NOMO-1 treated with DMSO at 0.1 percent for 48 hours (cell line): ENCODE data around the gene UGT1A3.

ENCODE experiments used
- DNase-seq: peaks from one replicate; lab custom pipeline; 2025; ENCODE audit not compliant: unreplicated experiment; lab: John Stamatoyannopoulos, UW

Gene UGT1A3

DNA sequence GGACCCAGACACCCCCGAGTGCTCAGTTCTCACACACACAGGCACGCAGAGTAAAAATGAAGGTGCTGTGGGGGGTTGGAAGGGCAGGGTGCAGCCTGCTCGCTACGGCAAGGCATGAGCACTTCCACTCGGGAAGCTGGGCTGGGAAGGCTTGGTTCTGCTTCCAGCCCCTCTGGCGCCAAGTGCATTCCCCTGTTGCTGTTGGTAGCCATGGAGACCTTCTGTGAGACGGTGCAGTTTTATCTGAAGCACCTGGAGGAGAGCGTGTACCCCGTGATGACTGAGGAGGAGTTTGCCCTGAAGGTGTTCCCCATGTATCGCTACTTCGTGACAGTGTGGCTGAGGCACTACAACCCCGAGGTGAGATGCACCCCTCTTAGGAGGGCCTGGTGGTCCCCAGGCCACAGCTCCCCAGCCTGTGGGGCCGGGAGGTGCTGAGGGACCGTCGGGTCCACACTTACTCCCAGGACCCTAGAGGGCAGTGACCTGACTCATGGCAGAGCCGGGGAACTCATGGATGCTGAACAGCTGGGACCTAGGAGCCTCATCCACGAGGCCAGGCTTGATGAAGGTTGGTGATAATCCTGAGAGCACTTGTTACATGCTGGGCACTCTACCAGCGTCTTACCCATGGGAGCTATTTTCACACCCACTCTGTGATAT, 64.8 kb downstream of the UGT1A3 start:
- DNase-seq, result no peak

DNA sequence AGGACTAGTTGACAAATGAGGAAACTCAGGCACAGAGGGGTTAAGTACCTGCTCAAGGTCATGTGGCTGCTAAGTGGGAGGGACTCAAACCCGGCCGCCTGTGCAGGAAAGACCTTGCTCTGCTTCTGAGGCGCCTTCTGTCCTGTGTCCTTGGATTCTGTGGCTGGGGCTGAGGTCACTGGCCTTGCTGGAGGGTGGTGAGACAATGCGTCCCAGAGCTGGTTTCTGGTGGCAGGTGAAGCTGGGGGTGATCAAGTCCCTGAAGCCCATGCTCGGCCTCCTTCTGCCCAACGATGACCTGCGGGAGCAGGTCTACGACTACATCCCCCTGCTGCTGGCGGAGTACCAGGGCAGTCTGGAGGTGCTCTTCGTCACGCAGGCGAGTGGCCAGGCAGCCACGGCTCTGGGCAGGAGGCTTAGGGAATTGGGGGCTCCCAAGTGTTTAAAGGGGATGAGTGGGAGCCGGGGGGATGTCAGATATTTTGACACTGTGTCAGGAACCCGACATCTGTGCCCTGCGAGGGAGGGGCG, 65.4 kb downstream of the UGT1A3 start:
- DNase-seq, result no peak

DNA sequence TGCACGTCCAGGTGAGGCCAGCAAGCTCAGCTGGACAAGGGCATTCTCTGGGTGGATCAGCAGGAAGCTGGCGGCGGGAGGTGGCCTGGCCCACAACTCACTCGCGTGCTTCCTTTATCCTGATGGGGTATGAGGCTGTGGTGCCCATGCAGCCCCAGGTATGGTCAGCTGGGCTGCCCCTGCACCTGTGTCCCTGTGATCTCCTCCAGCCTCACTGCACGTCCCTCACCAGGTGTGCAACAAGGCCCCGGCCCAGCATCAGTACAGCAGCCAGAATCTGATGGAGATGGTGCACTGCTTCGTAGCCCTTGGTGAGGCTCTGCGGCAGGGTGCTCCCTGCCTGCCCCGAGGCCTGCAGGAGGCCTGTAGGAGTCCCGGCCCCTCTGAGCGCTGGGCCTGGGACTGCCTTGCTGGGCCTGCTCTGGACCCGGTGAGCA, 66.9 kb downstream of the UGT1A3 start:
- no peak for DNase-seq

DNA sequence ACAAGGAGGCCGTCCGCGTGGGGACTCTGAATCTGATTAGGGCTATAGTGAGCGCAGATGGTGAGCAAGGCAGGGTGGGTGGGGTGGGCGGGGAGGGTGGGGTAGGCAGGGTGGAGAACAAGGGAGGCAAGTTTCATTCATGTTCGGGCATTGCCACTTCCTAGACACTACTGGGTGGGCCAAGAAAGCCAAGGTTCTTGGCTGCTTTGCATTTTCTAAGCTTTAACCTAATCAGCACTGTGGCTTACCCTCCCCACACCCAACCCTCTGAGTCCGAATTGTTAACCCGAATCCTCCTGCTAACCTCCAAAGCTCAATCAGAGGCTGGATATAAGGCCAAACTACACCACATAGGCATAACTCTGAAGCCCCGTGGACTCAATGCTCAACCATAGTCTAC, 67.4 kb downstream of the UGT1A3 start:
- DNase-seq, result no peak

DNA sequence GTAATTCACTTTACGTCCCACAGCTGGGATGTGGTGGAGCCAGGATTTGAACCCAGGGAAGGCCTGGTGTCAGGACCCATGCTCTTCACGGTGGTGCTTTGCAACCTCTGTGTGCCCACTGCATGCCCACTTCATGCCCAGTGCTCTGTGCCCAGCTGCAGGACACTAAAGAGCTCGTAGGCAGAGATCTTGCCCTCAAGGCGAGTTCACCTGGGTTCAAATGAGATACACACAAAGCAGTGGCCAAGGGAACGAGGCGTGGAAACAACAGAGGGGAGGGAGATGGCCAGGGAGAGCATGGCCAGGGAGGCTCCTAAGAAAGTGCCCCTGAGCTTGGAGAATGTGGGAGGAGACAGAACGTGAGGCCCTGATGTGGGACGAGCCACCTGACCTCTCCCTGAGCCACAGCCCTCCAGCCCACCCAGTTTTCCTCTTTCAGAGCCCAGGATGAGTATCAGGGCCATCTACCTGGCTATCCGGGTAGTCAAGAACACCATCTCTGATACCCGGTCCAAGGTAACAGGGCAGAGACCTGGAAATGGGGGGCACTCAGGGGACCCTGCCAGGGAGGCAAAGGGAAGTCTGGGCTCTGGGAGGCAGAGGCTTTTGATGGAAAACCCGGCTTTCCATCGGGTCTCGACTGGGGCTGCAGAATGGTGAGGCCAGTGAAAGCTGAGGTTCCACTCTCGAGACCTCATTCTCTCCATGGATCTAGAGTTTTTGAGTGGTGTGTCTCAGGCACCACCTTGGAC, 69.7 kb downstream of the UGT1A3 start:
- no peak for DNase-seq

DNA sequence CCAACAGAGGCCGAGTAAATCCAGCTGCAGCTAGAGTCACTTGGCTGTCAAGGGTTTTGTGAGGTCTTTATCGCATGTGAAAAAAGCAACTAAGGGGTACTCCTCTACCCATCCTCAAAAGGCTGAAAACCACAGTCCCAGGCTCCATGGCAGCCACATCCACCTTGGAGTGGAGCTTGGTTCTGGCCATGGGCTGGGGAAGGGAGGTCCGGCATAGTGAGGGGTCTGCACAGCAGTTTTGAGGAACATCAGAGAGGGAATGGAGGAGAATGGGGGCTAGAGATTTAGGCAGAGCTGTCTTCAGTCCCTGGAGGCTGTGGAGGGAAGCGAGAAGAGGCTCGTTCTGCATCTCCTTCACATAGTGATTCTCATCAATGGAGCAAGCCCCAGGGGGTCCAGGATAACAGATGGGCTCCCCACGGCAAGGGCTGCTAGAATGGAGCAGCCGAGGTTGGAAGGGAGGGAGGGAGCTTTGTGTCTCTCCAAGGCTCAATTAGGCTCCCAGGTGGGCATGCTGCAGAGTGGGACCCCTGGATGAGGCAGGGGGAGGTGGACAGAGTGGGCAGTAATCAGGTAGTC, 70.3 kb downstream of the UGT1A3 start:
- no peak for DNase-seq

DNA sequence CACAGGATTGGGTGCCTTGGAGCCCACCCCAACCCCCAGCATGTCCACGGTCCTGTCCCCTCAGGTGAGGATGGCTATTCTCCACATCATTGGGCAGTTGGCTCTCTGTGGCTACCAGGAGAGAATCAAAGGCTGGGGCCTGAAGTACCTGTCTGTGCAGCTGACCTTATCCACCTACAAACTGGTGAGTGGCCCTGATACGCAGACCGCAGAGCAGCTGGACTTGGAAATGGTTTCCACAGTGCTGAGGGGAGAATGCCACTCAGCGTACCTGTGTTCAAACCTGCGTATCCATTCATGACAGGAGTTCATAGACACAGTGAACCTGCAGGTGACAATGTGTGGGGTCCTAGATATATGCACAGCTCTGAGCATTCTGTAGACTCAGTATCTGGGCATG, 70.9 kb downstream of the UGT1A3 start:
- DNase-seq, result no peak

DNA sequence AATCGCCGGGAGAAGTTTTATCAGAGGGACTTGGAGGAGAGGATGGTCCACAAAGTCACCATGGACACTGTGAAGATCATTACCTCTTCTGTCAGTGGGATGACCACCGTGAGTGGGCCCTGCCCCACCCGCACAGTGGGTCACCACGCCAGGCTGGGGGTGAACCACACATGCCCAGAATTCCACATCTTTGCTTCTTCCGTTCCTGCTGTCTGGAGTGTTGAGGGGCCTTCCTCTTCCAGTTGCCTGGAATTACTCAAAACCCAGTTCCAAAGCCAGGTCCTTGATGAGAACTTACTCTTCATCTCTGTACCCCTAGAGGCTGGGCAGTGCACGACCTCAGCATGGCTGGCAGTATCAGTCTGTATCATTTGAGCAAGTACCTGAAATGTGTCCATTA, 71.4 kb downstream of the UGT1A3 start:
- DNase-seq, result no peak

DNA sequence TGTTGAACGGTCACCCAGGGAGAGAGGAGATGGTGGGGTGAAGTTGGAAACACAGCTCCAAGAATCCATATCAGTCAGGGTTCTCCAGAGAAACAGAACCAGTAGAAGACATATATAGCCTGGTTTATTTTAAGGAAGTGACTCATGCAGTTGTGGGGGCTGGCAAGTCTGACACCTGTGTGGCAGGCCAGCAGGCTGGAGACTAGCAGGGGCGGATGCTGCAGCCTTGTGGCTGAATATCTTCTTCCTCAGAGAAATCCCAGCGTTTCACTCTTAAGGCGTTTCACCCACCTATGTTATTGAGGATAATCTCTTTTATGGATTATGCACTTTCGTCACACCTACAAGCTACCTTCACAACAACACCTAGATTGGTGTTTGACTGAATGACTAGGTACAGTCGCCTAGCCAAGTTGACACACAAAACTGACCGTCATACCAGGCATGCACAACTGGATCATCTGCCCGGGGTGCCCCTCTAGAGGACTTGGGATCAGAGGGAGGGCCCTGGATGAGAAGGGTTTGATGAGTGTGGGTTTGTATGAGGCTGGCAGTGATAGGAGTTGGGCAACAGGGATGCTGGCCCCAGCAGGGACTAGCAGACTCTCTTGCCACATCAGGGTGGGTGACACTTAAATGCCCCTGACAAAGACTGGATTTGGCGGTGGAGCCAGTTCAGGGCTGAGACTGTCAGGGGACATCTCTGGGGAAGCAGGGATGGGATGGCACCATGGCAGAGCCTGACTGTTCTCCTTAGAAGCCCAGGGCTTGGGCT, 72.7 kb downstream of the UGT1A3 start:
- no peak for DNase-seq

DNA sequence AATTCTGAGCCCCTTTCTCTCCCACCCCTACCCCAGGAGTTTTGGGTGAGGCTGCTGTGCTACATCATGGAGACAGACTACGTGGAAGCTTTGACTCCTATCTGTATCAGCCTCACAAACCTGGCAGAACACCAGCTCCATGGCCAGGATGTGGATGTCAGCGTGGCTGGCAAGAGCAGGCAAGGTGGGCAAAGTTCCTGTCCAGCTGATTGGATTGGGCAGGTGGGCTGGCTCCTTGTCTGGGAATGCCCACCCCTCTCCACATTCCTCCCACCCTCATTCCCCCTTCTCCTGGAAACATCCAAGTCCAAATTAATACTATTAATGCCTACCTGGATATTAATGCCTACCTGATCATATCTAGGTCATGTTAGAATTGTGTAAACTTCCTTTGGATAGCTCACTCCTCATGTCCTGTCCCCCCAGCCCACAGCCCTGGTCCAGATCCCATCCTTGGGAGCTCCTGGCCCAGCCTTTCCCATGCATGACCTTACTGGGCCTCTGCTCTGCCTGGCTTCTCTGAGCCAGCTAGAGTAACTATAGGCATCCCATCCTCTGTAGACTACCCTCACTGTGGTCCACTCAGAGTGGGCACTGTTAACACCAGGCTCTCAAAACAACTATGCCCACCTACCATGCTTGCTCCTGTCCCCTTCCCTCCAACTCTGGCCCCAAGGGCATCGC, 73.4 kb downstream of the UGT1A3 start:
- no peak for DNase-seq

DNA sequence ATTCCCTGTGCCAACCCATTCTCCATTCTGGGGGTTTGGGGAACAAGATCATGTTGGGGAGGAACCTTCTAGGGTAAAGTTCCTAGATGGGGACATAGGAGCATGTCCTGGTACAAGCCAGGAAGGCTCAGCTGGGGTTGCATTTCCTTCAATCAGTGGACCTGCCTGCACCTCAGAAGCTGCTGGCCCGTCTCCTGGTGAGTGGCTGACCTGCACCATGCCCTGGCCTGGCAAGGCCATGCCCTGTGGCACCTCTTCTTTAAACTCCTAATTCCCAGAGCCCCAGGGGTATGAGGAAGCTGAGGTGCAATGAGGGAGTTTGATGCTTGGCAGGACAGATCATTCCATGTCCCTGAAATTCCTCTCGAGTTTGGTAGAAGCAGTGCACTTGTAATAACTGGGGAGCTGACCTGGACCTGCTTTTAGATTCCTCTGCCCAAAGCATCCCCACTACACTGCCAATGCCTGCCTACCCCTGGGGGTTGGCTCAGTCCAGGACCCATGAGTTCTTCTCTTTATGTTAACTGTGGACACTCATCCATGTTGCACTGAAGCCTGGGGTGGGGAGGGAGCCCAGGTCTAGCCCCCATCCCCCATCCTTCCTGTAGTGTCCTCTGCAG, 74.6 kb downstream of the UGT1A3 start:
- no peak for DNase-seq

DNA sequence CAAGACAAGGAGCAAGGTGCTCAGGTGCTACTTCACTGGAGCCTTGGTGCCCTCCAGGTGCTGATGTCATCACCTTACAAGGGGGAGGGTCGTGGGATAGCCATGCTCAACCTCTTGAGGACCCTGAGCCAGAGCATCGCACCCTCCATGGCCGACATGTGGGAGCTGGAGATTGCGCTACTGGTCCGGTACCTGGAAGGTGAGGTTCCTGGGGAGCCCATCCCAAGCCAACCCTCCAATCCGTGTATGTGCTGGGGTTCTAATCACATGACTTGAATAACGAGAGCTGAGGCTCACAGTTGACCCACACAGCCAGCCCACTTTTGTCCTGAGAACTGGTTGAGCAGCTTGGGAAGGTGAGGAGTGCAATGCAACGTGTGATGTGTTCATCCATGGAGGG, 75.2 kb downstream of the UGT1A3 start:
- DNase-seq, result no peak

DNA sequence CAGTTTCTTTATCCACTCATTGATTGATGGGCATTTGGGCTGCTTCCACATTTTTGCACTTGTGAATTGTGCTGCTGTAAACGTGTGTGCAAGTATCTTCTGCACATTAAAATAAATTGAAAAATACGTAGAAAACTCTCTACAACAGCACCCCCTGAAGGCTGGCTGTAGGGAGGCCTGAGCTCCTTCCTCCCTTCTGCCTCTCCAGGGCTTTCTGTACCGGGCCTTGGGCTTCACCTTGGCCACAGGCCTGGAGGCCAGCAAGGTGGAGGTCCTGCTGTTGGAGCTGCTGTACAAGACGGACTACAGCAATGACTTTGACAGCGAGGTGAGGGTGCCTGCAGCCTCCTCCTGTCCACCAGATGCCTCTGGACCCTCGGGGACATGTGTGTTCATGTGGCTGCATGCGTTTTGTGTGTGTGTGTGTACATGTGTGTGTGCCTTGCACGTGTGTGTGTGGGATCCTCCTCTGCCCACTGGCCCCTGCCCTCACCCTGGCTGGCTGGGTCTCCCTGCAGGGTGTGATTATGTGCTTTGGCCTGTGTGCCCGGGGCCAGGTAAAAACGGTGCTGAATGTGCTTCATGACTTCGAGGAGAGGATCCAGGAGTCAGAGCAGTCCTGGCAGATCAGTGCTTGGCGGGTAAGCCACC, 78.5 kb downstream of the UGT1A3 start:
- DNase-seq, result no peak

DNA sequence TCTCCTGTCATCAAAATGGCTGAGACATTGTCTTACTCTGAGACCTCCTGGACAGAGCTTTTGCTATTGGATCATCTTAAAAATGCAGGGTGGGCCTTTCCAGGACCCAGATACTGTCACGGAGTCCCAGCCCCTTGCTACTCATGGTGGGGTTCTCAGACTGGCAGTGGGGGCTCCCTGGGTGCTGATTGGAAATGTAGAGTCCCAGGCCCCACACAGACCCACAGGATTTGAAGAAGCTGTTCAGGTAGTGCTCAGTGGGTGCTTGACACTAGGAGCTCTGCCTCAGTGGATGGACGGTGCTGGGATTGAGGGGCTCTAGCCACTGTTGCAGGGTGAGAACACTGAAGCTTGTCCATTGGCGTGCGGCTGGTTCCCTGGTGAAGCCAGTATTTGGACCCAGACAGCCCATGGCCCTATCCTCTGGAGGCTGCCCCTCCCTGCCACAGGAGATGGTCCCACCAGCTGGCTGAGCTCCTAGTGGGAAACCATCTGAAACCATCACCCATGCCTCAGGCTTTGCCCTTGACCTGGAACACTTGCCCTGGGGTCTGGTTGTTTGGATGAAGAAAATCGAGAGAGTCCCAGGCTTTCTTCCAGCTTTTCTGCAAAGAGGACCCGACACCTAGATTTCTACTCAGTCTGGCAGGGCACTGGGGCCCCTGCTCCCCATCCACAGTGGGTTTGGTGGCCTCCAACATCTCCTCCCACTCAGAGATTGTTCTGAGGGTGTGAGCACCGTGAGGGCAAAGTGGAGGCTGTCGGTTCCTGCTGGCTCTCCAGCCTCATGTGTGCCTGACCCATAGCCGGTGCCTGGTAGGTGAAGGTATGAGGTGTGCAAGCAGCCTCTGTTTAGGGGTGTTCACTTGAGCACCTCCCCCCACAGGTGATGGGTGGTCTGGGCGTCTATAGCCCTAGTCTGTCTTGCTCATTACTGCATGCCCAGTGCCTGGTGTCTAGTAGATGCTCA, 79.4 kb downstream of the UGT1A3 start:
- DNase-seq, result no peak

DNA sequence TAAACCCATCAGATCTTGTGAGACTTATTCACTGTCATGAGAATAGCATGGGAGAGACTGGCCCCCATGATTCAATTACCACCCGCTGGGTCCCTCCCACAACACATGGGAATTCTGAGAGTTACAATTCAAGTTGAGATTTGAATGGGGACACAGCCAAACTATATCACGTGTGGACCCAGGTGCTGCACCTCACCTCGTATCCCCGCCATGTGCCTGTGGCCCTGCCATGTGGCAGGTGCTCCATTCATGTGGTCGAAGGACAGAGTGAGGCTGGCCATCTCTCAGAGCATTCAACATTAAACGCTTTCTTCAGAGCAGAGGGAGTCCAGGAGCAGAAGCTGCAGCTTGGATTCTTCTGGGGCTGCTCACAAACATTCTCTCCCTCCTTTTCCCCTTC, 81.5 kb downstream of the UGT1A3 start:
- no peak for DNase-seq

DNA sequence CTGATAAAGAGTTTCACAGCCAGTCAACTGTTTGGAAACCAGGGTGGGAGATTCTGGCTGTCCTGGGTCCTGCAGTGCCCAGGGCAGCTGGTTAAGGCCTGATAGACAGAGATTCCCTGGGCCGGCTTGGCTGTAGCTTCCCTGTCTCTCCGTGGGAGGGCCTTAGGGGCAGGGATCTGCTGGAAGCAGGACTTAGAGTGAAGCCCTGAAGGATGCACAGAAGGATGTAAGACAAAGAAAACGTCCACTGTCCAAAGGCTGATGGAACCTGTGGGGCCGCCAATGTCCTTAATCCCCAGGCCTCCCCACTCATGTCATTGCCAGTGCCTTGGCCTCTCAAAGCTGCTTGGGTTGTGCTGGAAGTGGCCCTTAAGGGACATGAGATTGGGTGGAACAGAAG, 82.2 kb downstream of the UGT1A3 start:
- no peak for DNase-seq

DNA sequence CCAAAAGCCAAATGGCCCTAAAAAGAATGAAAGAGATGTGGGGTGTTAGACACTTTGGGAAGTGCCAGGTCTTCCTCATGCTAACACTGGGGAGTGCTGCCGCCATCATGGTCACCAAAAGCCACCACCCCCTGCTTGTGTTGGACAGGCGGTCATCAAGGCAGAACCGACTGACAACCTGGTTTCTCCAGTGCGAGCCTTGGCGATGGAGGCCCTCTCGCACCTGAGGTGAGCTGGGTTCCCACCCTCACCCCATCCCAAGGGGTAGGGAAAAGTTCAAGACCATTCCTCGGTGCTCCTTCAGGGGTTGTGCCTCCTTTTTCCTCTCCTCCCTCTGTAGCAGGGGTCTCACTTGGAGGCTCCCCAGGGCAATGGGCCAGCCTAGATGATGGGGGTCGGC, 82.9 kb downstream of the UGT1A3 start:
- DNase-seq, result no peak

DNA sequence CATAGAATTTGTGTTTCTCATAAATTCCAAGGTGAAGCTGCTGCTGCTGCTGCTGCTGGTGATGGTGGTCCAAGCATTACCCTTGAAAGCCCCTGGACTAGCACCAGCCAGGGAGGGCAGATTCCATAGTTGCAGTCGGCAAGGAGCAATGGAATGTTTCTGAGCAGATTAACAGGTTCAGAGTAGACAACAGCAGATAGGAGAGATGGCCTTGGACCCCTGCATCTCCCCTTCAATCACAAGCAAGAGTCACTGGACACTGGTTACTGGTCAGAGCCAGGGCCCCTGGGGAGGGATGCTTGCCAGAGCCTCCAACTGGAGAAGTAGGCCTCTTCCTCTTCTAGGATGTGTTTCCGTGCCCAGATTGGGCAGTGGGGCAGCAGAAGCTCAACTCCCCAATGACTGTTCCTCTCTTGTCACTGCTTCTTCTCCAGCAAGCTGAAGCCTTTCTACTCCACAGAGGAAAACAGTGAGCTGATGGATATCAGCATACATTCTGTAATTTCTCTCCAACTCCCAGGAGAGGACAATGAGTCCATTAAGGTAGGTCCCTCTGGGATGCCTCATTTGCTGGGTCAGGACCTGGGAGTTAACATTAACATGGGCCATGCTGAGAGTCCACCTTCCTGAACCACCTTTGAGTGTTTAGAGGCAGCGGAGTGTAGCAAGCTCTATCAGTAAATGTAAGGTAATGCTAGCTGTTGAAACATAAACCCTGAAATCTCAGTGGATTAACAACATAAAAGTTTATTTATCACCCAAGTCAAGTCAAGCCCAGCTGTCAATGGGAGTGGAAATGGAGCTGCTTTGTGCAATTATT, 84.6 kb downstream of the UGT1A3 start:
- DNase-seq, result no peak
